Suprapubic skin (tissue), 4 donors: ENCODE data around the gene PRSS57. TPM values are rescaled to one million over a fixed set of nuclear protein-coding genes. Genes with fewer than 3 reads are reported as not detected.

Experiments used
- DNase-seq, 2 donors: peaks; one replicate each; pipeline ENCODE4 v3.0.0-alpha.2; 2019; ENCODE audit warnings: low spot score in 2 of 2
- H3K27ac ChIP-seq: fragments of 200-600 bp; sonication (generic); one replicate; pipeline ENCODE4 v1.5.1; 2019
- H3K27me3 ChIP-seq: fragments of 200-600 bp; sonication (generic); one replicate; pipeline ENCODE4 v1.5.1; 2019
- H3K36me3 ChIP-seq: fragments of 200-600 bp; sonication (generic); one replicate; pipeline ENCODE4 v1.5.1; 2019
- H3K4me1 ChIP-seq: fragments of 200-600 bp; sonication (generic); one replicate; pipeline ENCODE4 v1.5.1; 2019
- H3K4me3 ChIP-seq: fragments of 200-600 bp; sonication (generic); one replicate; pipeline ENCODE4 v1.5.1; 2019; ENCODE audit warnings: mild to moderate bottlenecking
- H3K9me3 ChIP-seq: fragments of 200-600 bp; sonication (generic); one replicate; pipeline ENCODE4 v1.5.1; 2019
- EP300 ChIP-seq: sonication (generic); formaldehyde crosslinking; IDR thresholded peaks from one replicate; pipeline ENCODE4 v1.6.1; 2017; ENCODE audit warnings: antibody characterized with exemption
- POLR2A ChIP-seq, 2 donors: fragments of 450-650 bp; IDR thresholded peaks; one replicate each; pipeline ENCODE4 v1.6.1; 2017; ENCODE audit warnings: antibody characterized with exemption in 2 of 2, mild to moderate bottlenecking in 2 of 2, moderate library complexity in 2 of 2
- POLR2AphosphoS5 ChIP-seq, 3 donors: sonication (generic); formaldehyde crosslinking; IDR thresholded peaks; one replicate each; pipeline ENCODE4 v1.6.1; 2017; ENCODE audit warnings: antibody characterized with exemption in 3 of 3
- WGBS: methylation state at CpG from one replicate; pipeline ENCODE4 v1.1.5; 2018; 5-methylcytosine and 5-hydroxymethylcytosine counted together
- total RNA-seq, 4 donors: library from RNA; depleted of rRNA; stranded (reverse); fragments of >200 nt; gene quantifications; one replicate each; pipeline ENCODE4 v1.1.0, GENCODE V29; 2016
- TF ChIP-seq, protein P1 (sequence below), 2 donors: fragments of 200-600 bp in 1 of 2; fragments of 450-650 bp in 1 of 2; sonication (generic) in 1 of 2; IDR thresholded peaks; one replicate each; pipeline ENCODE4 v1.5.1; 2016 to 2019; ENCODE audit warnings: antibody characterized with exemption in 2 of 2, mild to moderate bottlenecking in 1 of 2, moderate library complexity in 1 of 2

The PRSS57 gene
- total RNA-seq, 4 donors from 2014 or later, result not detected

DNA sequence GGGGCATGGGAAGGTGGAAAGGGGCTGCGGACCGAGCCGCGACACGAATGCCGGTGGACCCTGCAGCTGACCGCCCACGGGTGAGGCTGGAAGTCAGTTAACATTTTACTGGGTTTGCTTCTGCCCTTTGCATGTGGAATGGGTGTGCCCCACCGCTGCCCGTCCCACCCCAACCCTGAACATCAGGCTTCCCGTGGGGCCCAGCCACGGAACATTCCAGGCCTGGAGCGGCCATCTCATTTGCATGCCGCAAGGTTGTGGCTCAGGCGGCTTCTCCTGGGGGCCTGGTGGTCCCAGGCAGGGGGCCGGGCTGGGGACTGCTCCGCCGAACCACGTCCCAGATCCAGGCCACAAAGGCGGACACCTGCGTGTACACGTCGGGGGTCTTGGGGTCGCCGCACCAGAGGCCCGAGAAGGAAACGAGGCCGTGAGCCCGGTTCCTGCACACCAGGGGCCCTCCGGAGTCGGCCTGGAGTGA lies 9.8 kb downstream of the PRSS57 start:
- WGBS, result 88% methylated on average over 11 of the region's 31 CpGs
- Histone ChIP-seq H3K27me3 (no peaks in the 10 kb centered on the region), H3K27ac (no peak overlapping the region), H3K9me3 (no peaks in the 10 kb centered on the region), H3K4me1 (peaks cover 5% of the 10 kb centered on the region), H3K4me3 (no peak overlapping the region), H3K36me3 (no peaks in the 10 kb centered on the region)
- TF ChIP-seq, protein P1, sequence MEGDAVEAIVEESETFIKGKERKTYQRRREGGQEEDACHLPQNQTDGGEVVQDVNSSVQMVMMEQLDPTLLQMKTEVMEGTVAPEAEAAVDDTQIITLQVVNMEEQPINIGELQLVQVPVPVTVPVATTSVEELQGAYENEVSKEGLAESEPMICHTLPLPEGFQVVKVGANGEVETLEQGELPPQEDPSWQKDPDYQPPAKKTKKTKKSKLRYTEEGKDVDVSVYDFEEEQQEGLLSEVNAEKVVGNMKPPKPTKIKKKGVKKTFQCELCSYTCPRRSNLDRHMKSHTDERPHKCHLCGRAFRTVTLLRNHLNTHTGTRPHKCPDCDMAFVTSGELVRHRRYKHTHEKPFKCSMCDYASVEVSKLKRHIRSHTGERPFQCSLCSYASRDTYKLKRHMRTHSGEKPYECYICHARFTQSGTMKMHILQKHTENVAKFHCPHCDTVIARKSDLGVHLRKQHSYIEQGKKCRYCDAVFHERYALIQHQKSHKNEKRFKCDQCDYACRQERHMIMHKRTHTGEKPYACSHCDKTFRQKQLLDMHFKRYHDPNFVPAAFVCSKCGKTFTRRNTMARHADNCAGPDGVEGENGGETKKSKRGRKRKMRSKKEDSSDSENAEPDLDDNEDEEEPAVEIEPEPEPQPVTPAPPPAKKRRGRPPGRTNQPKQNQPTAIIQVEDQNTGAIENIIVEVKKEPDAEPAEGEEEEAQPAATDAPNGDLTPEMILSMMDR (IDR thresholded peaks at IDR 0.05), result no peak
- no peak for TF ChIP-seq EP300
- no peak for TF ChIP-seq POLR2AphosphoS5 (IDR thresholded peaks at IDR 0.05)
- TF ChIP-seq POLR2A (IDR thresholded peaks at IDR 0.05), result no peak
- DNase-seq, result no peak

DNA sequence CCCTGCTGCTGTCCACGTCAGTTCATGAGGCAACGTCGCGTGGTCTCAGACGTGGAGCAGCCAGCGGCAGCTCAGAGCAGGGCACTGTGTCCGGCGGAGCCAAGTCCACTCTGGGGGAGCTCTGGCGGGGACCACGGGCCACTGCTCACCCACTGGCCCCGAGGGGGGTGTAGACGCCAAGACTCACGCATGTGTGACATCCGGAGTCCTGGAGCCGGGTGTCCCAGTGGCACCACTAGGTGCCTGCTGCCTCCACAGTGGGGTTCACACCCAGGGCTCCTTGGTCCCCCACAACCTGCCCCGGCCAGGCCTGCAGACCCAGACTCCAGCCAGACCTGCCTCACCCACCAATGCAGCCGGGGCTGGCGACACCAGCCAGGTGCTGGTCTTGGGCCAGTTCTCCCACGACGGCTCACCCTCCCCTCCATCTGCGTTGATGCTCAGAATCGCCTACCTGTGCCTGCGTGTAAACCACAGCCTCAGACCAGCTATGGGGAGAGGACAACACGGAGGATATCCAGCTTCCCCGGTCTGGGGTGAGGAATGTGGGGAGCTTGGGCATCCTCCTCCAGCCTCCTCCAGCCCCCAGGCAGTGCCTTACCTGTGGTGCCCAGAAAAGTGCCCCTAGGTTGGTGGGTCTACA lies 12.5 kb downstream of the PRSS57 start:
- Histone ChIP-seq H3K27me3 (no peaks in the 10 kb centered on the region), H3K4me3 (no peak overlapping the region), H3K4me1 (peaks cover 20% of the 10 kb centered on the region), H3K36me3 (no peaks in the 10 kb centered on the region), H3K9me3 (no peaks in the 10 kb centered on the region), H3K27ac (no peak overlapping the region)
- no peak for DNase-seq
- 40% methylated on average over 1 of the region's 25 CpGs for WGBS
- TF ChIP-seq EP300 (no peak), POLR2AphosphoS5 (IDR thresholded peaks at IDR 0.05) (no peak), POLR2A (IDR thresholded peaks at IDR 0.05) (no peak)
- TF ChIP-seq, protein P1 (IDR thresholded peaks at IDR 0.05), result no peak

DNA sequence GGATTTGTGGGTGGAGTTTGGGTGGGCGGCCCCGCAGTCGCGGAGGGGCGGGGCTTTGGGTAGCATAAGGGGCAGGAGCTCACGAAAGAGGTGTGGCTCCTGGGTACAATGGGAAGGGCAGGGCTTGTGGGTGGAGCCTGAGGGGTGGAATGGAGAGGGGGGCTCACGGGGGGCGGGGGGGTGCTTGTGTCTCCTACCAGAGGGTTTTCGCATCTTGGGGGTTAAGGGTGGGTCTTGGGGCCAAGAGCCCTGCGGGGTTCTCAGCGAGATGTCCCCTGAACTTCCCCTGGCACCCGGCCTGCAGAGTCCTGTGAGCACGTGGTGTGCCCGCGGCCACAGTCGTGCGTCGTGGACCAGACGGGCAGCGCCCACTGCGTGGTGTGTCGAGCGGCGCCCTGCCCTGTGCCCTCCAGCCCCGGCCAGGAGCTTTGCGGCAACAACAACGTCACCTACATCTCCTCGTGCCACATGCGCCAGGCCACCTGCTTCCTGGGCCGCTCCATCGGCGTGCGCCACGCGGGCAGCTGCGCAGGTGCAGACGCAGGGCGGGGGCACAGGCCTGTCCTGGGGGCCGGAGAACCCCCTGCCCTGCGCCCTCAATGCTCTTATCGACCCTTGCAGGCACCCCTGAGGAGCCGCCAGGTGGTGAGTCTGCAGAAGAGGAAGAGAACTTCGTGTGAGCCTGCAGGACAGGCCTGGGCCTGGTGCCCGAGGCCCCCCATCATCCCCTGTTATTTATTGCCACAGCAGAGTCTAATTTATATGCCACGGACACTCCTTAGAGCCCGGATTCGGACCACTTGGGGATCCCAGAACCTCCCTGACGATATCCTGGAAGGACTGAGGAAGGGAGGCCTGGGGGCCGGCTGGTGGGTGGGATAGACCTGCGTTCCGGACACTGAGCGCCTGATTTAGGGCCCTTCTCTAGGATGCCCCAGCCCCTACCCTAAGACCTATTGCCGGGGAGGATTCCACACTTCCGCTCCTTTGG lies 13.9 kb downstream of the PRSS57 start:
- peaks cover 35% of the 10 kb centered on the region for H3K4me1 ChIP-seq
- TF ChIP-seq EP300 (no peak), POLR2AphosphoS5 (IDR thresholded peaks at IDR 0.05) (no peak), POLR2A (IDR thresholded peaks at IDR 0.05) (no peak)
- TF ChIP-seq, protein P1 (IDR thresholded peaks at IDR 0.05), result no peak
- H3K36me3 ChIP-seq, result no peaks in the 10 kb centered on the region
- H3K9me3 ChIP-seq, result no peaks in the 10 kb centered on the region
- peak overlapping the region; percentile 98 for H3K27ac ChIP-seq
- peak overlapping the region; percentile 93 for H3K4me3 ChIP-seq
- peaks cover 2% of the 10 kb centered on the region for H3K27me3 ChIP-seq
- peak in 1 of 2 donors; percentile 83 for DNase-seq
- whole genome bisulfite sequencing, result 65% methylated on average over 33 of the region's 54 CpGs

DNA sequence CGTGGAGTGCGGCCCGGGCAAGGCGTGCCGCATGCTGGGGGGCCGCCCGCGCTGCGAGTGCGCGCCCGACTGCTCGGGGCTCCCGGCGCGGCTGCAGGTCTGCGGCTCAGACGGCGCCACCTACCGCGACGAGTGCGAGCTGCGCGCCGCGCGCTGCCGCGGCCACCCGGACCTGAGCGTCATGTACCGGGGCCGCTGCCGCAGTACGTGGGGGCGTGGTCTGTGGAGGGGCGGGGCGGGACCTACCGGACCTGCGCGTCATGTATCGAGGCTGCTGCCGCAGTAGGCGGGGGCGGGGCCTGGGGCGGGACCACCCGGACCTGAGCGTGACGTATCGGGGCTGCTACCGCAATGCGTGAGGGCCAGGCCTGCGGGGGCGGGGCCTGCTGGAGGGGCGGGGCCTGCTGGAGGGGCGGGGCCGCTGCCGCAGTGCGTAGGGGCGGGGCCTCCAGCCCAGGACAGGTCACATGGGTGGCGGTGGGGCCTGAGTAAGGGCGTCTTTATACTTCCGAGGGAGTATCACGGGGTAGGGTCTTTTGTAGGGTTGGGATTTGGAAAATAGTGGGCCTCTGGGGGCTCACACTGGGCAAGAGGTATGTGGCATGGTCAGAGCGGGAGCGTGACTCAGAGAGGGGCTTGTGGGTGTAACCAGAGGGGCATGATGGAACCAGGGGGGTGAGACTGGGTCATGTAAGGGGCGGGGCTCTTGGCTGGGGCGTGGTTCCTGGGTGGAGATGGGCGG lies 14.8 kb downstream of the PRSS57 start:
- TF ChIP-seq POLR2AphosphoS5 (IDR thresholded peaks at IDR 0.05) (peak in 1 of 3 donors; percentile 22), EP300 (no peak), POLR2A (IDR thresholded peaks at IDR 0.05) (peak in 1 of 2 donors; percentile 92)
- TF ChIP-seq, protein P1 (IDR thresholded peaks at IDR 0.05), result peak; percentile 48 to 74
- H3K4me1 ChIP-seq, result peaks cover 42% of the 10 kb centered on the region
- peak overlapping the region; percentile 93 for H3K4me3 ChIP-seq
- DNase-seq, result peak; percentile 100
- WGBS, result 0% methylated on average over 15 of the region's 70 CpGs
- H3K27me3 ChIP-seq, result peaks cover 4% of the 10 kb centered on the region
- H3K9me3 ChIP-seq, result no peaks in the 10 kb centered on the region
- peak overlapping the region; percentile 98 for H3K27ac ChIP-seq
- H3K36me3 ChIP-seq, result no peaks in the 10 kb centered on the region
